ENCODE measurements around the gene ABHD14A.

The ABHD14A gene

DNA sequence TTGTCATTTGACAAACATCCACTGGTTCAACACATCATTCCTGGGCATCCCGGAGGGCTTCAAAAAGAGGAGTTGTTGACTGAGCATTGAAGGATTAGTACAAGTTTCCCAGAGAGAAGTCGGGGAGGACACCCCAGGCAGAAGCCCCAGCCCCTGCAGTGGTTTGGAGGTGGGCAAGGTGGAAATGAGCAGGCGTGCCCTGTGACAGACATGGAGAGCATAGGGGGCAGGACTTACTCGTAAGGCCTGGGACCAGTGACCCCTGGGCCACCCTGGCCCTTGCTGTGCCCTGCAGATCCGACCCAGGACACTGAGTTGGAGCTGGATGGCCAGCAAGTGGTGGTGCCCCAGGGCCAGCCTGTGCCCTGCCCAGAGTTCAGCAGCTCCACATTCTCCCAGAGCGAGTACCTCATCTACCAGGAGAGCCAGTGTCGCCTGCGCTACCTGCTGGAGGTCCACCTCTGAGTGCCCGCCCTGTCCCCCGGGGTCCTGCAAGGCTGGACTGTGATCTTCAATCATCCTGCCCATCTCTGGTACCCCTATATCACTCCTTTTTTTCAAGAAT lies 26.8 kb upstream of the ABHD14A start:
- no peak overlapping the region for H3K27ac ChIP-seq
- TF ChIP-seq, protein P1, sequence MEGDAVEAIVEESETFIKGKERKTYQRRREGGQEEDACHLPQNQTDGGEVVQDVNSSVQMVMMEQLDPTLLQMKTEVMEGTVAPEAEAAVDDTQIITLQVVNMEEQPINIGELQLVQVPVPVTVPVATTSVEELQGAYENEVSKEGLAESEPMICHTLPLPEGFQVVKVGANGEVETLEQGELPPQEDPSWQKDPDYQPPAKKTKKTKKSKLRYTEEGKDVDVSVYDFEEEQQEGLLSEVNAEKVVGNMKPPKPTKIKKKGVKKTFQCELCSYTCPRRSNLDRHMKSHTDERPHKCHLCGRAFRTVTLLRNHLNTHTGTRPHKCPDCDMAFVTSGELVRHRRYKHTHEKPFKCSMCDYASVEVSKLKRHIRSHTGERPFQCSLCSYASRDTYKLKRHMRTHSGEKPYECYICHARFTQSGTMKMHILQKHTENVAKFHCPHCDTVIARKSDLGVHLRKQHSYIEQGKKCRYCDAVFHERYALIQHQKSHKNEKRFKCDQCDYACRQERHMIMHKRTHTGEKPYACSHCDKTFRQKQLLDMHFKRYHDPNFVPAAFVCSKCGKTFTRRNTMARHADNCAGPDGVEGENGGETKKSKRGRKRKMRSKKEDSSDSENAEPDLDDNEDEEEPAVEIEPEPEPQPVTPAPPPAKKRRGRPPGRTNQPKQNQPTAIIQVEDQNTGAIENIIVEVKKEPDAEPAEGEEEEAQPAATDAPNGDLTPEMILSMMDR (conservative IDR thresholded peaks at IDR 0.05): no peak

DNA sequence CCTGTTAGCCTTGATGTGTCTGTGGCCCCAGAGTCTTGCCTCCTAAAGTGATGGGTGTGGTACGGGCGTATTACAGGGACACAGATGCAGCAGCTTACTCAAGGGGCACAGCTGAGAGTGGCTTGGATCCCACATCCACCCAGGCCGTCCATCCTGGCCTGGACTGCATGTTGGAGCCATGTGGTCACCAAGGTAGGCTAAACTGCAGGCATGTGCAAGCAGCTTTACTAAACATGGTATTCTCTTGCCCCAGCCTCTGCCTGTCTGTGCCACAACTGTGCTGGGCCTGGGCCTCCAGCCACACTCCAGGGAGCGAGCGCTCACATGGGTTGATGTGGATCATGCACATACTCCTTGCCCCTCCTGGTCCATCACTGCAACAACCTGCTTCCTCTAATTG lies 25.7 kb upstream of the ABHD14A start:
- TF ChIP-seq, protein P1 (conservative IDR thresholded peaks at IDR 0.05): no peak
- H3K27ac ChIP-seq: no peak overlapping the region

DNA sequence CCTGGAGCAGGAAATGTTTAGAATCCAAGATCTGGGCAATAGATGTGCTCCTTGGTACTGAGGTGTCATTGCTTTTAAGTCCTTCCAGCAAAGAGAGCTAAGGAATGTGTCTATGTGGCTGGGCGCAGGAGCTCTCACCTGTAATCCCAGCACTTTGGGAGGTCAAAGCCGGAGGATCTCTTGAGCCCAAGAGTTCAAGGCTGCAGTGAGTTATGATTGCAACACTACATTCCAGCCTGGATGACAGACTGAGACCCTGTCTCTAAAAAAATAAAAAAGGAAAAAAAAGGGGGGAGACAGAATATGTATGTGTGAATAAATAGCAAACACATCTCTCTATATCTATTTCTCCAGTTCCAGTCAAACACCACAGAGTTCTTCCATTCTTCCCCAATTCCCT lies 24.0 kb upstream of the ABHD14A start:
- H3K27ac ChIP-seq: no peak overlapping the region
- TF ChIP-seq, protein P1 (conservative IDR thresholded peaks at IDR 0.05): no peak

DNA sequence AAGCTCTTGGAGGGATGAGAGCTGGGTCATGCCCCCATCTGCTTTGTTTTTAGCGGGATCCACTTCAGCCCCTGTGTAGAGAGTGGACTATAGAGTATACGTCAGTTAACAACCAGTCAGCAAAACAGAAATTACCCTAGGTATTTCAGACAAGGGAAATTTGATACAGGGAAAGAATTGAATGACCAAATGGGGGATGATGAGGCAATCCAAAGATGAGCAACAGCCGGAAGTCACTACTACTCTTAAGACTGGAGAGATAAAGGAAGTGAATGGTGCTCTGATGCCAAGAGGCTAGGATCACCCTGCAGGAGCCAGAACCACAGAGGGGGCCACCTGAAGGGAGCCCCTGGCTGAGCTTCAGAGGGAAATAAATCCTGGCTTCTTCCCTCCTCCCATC lies 21.4 kb upstream of the ABHD14A start:
- TF ChIP-seq, protein P1 (conservative IDR thresholded peaks at IDR 0.05): no peak

DNA sequence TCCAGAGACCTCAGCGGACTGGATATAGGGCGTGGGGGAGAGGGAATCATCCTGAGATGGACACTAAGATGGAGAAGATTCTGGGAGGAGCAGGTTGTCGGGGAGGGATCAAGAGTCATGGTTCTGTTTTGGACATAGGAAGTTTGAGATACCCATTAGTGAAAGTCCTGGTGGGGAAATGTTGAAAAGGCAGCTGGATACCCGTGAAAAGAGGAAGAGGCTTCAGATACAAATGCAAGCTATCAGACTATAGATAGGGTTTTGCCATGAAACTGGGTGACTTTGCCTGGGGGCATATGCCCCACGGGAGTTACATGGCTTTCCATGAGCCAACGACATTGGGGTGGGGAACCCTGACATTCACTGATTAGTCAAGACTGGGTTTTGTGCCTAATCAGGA lies 20.8 kb upstream of the ABHD14A start:
- TF ChIP-seq, protein P1 (conservative IDR thresholded peaks at IDR 0.05): no peak
- H3K27ac ChIP-seq: no peak overlapping the region

More for the DNA sequence above, 21.4 kb upstream of the ABHD14A start:
- H3K27ac ChIP-seq: no peak overlapping the region

DNA sequence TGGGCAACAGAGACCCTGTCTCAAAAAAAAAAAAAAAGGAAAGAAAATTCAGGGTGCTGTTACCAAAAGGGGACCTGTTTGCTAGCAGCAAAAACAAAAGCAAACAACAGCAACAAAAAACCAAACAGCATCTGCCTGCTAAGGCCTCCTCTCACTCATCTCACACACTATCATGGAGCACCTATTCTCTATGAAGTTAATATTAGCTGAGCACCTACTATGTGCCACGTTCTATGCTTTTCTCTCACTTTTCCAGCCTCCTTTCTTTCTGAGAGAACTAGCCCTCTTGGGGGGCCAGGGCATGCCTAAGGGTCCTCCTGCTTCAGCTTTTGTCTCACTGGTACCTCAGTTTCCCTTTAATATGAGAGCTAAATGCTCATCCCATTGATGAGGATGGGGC lies 20.2 kb upstream of the ABHD14A start:
- H3K27ac ChIP-seq: no peak overlapping the region
- TF ChIP-seq, protein P1 (conservative IDR thresholded peaks at IDR 0.05): no peak

DNA sequence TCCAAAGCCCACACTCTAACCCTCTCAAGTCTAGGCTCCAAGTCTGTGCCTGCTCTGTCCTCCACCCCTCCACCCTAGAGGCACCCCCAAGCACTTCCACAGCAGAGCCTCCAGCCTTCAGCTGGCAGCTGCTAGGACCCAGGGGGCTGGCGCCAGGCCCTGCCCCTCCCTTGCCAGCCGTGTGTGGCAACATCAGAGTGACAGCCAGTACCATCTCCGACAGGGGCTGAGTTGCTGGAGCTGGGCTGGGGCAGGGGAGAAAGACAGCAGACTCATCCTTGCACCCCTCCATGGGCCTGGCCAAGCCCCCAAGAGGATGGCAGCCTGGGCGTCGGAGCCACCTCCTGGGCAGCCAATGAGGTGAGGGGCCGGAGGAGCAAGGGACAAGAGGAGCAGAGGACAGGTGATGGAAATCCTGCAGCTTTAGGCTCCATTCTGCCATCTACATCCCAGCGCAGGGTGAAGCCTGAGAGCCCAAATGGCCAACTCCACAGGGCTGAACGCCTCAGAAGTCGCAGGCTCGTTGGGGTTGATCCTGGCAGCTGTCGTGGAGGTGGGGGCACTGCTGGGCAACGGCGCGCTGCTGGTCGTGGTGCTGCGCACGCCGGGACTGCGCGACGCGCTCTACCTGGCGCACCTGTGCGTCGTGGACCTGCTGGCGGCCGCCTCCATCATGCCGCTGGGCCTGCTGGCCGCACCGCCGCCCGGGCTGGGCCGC lies 19.5 kb upstream of the ABHD14A start, which contains the start of gene GPR62:
Gene GPR62, plus strand, starts transcription at position 207 of the 718 bp plus-strand sequence. Its CDS starts 272 bp downstream, at position 479.
- H3K27ac ChIP-seq: peak within 1 kb of the TSS; percentile 59
- TF ChIP-seq, protein P1 (conservative IDR thresholded peaks at IDR 0.05): no peak
